MM.1S (cell line): ENCODE data around the gene LSM14B.

Source experiments
- CTCF ChIP-seq: fragments of 300-600 bp; sonication (generic); IDR thresholded peaks from 2 replicates; pipeline ENCODE4 v1.5.1; 2016; ENCODE audit warnings: antibody characterized with exemption, low read length, mixed read lengths
- EZH2 ChIP-seq: fragments of 300-600 bp; sonication (generic); optimal IDR thresholded peaks from 2 replicates; pipeline ENCODE3; 2017; ENCODE audit warnings: low read depth, mild to moderate bottlenecking, antibody characterized with exemption, low read length, mixed read lengths

GRCh38 chr20:62158088-62158400, 35.8 kb downstream of the LSM14B start:
- TF ChIP-seq EZH2 (no peak), CTCF (no peak)
